H1 (cell line): ENCODE results near the gene NOD2. TPM values are rescaled to one million over a fixed set of nuclear protein-coding genes. Genes with fewer than 3 reads are reported as not detected.

Experiments used
- CTCF ChIA-PET: fragments of 300-600 bp; sonication (Branson Sonifier 250); formaldehyde crosslinking; loops from one replicate; lab custom pipeline; 2021; ENCODE audit not compliant: partially characterized antibody; lab: Charles Lee
- POLR2A ChIA-PET: fragments of 300-600 bp; sonication (Branson Sonifier 250); formaldehyde crosslinking; loops from one replicate; lab custom pipeline; 2021; ENCODE audit warnings: inconsistent platforms; ENCODE audit not compliant: partially characterized antibody; lab: Charles Lee
- DNase-seq, 2 experiments: peaks; one replicate each; pipeline versions ENCODE4 v3.0.0 to v3.0.0-alpha.2; 2010 to 2022; ENCODE audit warnings: low spot score in 2 of 2, low read depth in 1 of 2, mixed read lengths in 1 of 2
- FAIRE-seq: peaks from 2 replicates; lab custom pipeline; 2011; peaks lifted over from hg19 to GRCh38; lab: Jason Lieb, UNC
- H2AFZ ChIP-seq: 2 replicates; pipeline ENCODE4 v1.8.1; 2012; ENCODE audit warnings: low read length, inconsistent platforms
- H2AK5ac ChIP-seq: 2 replicates; pipeline ENCODE4 v1.6.1; 2013; ENCODE audit warnings: low read depth, low read length
- H2BK120ac ChIP-seq: replicated peaks from 2 replicates; pipeline ENCODE3; 2013; ENCODE audit warnings: low read depth, low read length, inconsistent platforms
- H2BK12ac ChIP-seq: 2 replicates; pipeline ENCODE4 v1.6.1; 2013; ENCODE audit warnings: low read depth, low read length
- H2BK15ac ChIP-seq: 2 replicates; pipeline ENCODE4 v1.6.1; 2013; ENCODE audit warnings: low read length
- H2BK20ac ChIP-seq: 2 replicates; pipeline ENCODE4 v1.6.1; 2013; ENCODE audit warnings: low read length
- H2BK5ac ChIP-seq: 2 replicates; pipeline ENCODE4 v1.6.1; 2013; ENCODE audit warnings: low read depth, low read length
- H3K14ac ChIP-seq: 2 replicates; pipeline ENCODE4 v1.6.1; 2013; ENCODE audit warnings: inconsistent platforms; ENCODE audit not compliant: insufficient read length
- H3K18ac ChIP-seq: 2 replicates; pipeline ENCODE4 v1.6.1; 2013; ENCODE audit warnings: low read length; ENCODE audit errors: extremely low read depth
- H3K23ac ChIP-seq: 2 replicates; pipeline ENCODE4 v1.6.1; 2013; ENCODE audit warnings: inconsistent platforms; ENCODE audit not compliant: insufficient read length
- H3K23me2 ChIP-seq: 2 replicates; pipeline ENCODE4 v1.6.1; 2013; ENCODE audit warnings: low read depth, low read length
- H3K27ac ChIP-seq: 2 replicates; pipeline ENCODE4 v1.6.1; 2011; ENCODE audit warnings: low read depth, low read length, inconsistent platforms
- H3K27me3 ChIP-seq, 4 experiments: replicated peaks in 1 of 4; 1 replicate in 1 of 4; 2 replicates in 3 of 4; pipeline versions ENCODE4 v1.6.1 to v1.8.1; 2011 to 2013; ENCODE audit warnings: low read length in 3 of 4, mild to moderate bottlenecking in 3 of 4, inconsistent platforms in 2 of 4, mixed read lengths in 2 of 4, moderate library complexity in 1 of 4; ENCODE audit not compliant: control insufficient read depth in 3 of 4, insufficient read depth in 3 of 4; ENCODE audit errors: extremely low read depth in 1 of 4
- H3K36me3 ChIP-seq, 4 experiments: 2 replicates each; pipeline versions ENCODE4 v1.6.1 to v1.8.1; 2011 to 2013; ENCODE audit warnings: mild to moderate bottlenecking in 4 of 4, low read length in 3 of 4, moderate library complexity in 2 of 4, control low read depth in 1 of 4, inconsistent platforms in 1 of 4; ENCODE audit not compliant: insufficient read depth in 4 of 4, control insufficient read depth in 2 of 4
- H3K4ac ChIP-seq: replicated peaks from 2 replicates; pipeline ENCODE3; 2013; ENCODE audit warnings: low read length, low read depth, mixed read lengths, inconsistent platforms; ENCODE audit not compliant: insufficient read length
- H3K4me1 ChIP-seq, 4 experiments: replicated peaks in 1 of 4; 1 replicate in 1 of 4; 2 replicates in 3 of 4; pipeline versions ENCODE4 v1.6.1 to v1.8.1; 2011 to 2013; ENCODE audit warnings: low read length in 3 of 4, inconsistent platforms in 2 of 4, mixed read lengths in 1 of 4; ENCODE audit not compliant: insufficient read depth in 4 of 4, control insufficient read depth in 3 of 4
- H3K4me2 ChIP-seq, 2 experiments: 2 replicates each; pipeline versions ENCODE4 v1.6.1 to v1.8.1; 2011 to 2013; ENCODE audit warnings: low read depth in 2 of 2, low read length in 2 of 2, control low read depth in 1 of 2, inconsistent platforms in 1 of 2, mild to moderate bottlenecking in 1 of 2; ENCODE audit not compliant: insufficient read depth in 1 of 2
- H3K4me3 ChIP-seq, 4 experiments: fragments of 200-600, 300-600 bp in 1 of 4; sonication (generic), shearing (Covaris generic), sonication (Bioruptor Twin) in 1 of 4; 2 replicates each; pipeline versions ENCODE4 v1.5.1 to v1.8.1; 2011 to 2016; ENCODE audit warnings: low read length in 4 of 4, low read depth in 3 of 4, control low read depth in 2 of 4, inconsistent platforms in 2 of 4, mild to moderate bottlenecking in 2 of 4, mixed read lengths in 1 of 4, moderate library complexity in 1 of 4; ENCODE audit not compliant: insufficient read depth in 2 of 4; ENCODE audit errors: extremely low read depth in 1 of 4
- H3K56ac ChIP-seq: replicated peaks from 2 replicates; pipeline ENCODE3; 2013; ENCODE audit warnings: low read depth, mild to moderate bottlenecking, mixed read lengths, low read length, inconsistent platforms; ENCODE audit not compliant: insufficient read length
- H3K79me1 ChIP-seq: 2 replicates; pipeline ENCODE4 v1.6.1; 2013; ENCODE audit warnings: low read depth, low read length, control low read depth
- H3K79me2 ChIP-seq, 2 experiments: 2 replicates each; pipeline versions ENCODE4 v1.6.1 to v1.8.1; 2012 to 2013; ENCODE audit warnings: low read length in 2 of 2, mild to moderate bottlenecking in 2 of 2, inconsistent platforms in 1 of 2; ENCODE audit not compliant: insufficient read depth in 2 of 2, control insufficient read depth in 1 of 2
- H3K9ac ChIP-seq, 4 experiments: replicated peaks in 1 of 4; 1 replicate in 1 of 4; 2 replicates in 3 of 4; pipeline versions ENCODE4 v1.6.1 to v1.8.1; 2011 to 2013; ENCODE audit warnings: low read depth in 3 of 4, low read length in 3 of 4, control low read depth in 2 of 4, mild to moderate bottlenecking in 2 of 4, moderate library complexity in 2 of 4, inconsistent platforms in 1 of 4; ENCODE audit errors: extremely low read depth in 1 of 4
- H3K9me3 ChIP-seq, 2 experiments: 2 replicates each; pipeline versions ENCODE4 v1.6.1 to v1.8.1; 2012 to 2013; ENCODE audit warnings: mild to moderate bottlenecking in 2 of 2, moderate library complexity in 2 of 2, control low read depth in 1 of 2, inconsistent platforms in 1 of 2, low read depth in 1 of 2, low read length in 1 of 2, mixed read lengths in 1 of 2; ENCODE audit not compliant: insufficient read depth in 2 of 2
- H4K20me1 ChIP-seq, 2 experiments: replicated peaks in 1 of 2; 2 replicates each; pipeline versions ENCODE3 to v1.8.1; 2011 to 2013; ENCODE audit warnings: inconsistent platforms in 2 of 2, low read length in 2 of 2, mild to moderate bottlenecking in 1 of 2; ENCODE audit not compliant: insufficient read depth in 2 of 2, control insufficient read depth in 1 of 2
- H4K5ac ChIP-seq: 2 replicates; pipeline ENCODE4 v1.6.1; 2013; ENCODE audit warnings: low read length, low read depth, mixed read lengths, inconsistent platforms; ENCODE audit not compliant: insufficient read length
- H4K8ac ChIP-seq: 2 replicates; pipeline ENCODE4 v1.8.0; 2013; ENCODE audit warnings: mild to moderate bottlenecking, moderate library complexity, low read length, inconsistent platforms; ENCODE audit not compliant: insufficient read depth; ENCODE audit errors: extremely low read depth
- H4K91ac ChIP-seq: replicated peaks from 2 replicates; pipeline ENCODE3; 2013; ENCODE audit warnings: low read length, mixed read lengths, inconsistent platforms; ENCODE audit not compliant: insufficient read length
- CEBPB ChIP-seq: IDR thresholded peaks from 2 replicates; pipeline ENCODE4 v1.6.1; 2012; ENCODE audit warnings: low read depth, low read length
- EGR1 ChIP-seq: IDR thresholded peaks from 2 replicates; pipeline ENCODE4 v1.6.1; 2011; ENCODE audit warnings: low read depth, low read length, borderline replicate concordance
- GABPA ChIP-seq: IDR thresholded peaks from 2 replicates; pipeline ENCODE4 v1.6.1; 2011; ENCODE audit warnings: mild to moderate bottlenecking, low read length, moderate library complexity, borderline replicate concordance; ENCODE audit not compliant: insufficient read depth
- WGBS, 2 experiments: shearing (Covaris generic) in 1 of 2; methylation state at CpG; one replicate each; pipeline versions ENCODE4 v1.1.6 to v1.1.7; 2013 to 2015; ENCODE audit warnings: low lambda C conversion rate in 2 of 2, mixed read lengths in 2 of 2, inconsistent platforms in 1 of 2, low coverage in 1 of 2, missing lambda C conversion rate in 1 of 2; ENCODE audit not compliant: insufficient replicate concordance in 2 of 2, insufficient coverage in 1 of 2, insufficient read length in 1 of 2; ENCODE audit errors: extremely low coverage in 1 of 2, missing lambda C conversion rate in 1 of 2; 5-methylcytosine and 5-hydroxymethylcytosine counted together
- polyA plus RNA-seq, 7 experiments: library from polyadenylated mRNA; depleted of rRNA in 3 of 7; stranded (reverse) in 5 of 7; unstranded in 2 of 7; fragments of >200 nt in 5 of 7; fragments of 200-250 nt in 2 of 7; gene quantifications; 1 replicate in 5 of 7; 2 replicates in 1 of 7; 4 replicates in 1 of 7; pipeline versions ENCODE4 v1.2.1 to v1.2.3, GENCODE V29; 2011 to 2013; ENCODE audit warnings: missing spikeins in 2 of 7, mixed read lengths in 2 of 7
- total RNA-seq: library from RNA; stranded (reverse); fragmentation: NEBNext Ultra II Directional; extraction: Animal tissue kit (Norgen Biotek cat#: 25700); gene quantifications from 2 replicates; pipeline ENCODE4 v1.2.1, GENCODE V29; 2021

Gene NOD2
- total and polyA plus RNA-seq, 2 of the 8 experiments (the other 6 are each of a cell fraction or from before 2014, with no cell fraction given) = 0.37 to 0.42 TPM

DNA sequence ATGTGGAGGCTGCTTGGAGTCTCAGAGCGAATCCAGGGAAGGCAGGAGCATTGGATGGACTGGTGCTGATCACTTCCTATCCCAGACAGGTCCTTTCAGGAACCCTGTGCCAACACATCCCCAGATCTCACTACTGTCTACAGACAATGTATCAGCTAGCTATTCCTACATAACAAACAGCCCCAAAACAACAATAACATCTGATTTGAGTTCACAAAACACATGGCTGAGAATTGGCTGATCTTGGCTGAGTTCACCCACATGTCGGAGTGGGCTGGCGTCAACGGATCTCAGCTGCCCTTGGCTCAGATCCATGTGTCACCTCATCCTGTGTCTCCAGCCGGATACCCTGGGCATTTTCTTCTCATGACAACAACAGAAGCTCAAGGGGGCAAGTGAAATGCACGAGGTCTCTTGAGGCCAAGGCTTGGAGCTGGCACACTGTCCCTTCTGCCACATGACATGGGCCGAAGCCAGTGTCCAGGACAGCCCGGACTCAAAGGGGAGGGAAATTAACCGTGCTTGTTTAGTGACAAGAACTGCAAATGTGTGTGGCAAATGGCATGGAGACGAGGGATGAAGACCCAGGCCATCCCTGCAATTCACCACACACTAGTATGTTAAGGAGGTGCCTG lies 31.0 kb upstream of the NOD2 start:
- no peak overlapping the region for H4K8ac ChIP-seq
- no peak overlapping the region for H3K4ac ChIP-seq
- 0 out of 7 replicates have a peak, but pooled peaks cover 0 to 3% (median 0%) of the 10 kb centered on the region in 4 experiments for H3K27me3 ChIP-seq
- H3K36me3 ChIP-seq = no peaks in the 10 kb centered on the region
- 92% methylated on average over 10 of the region's 10 CpGs; no CpG with 5 or more reads in 1 of the 2 experiments for WGBS, 2 experiments
- no peak overlapping the region for H2AK5ac ChIP-seq
- no peak overlapping the region for H2BK5ac ChIP-seq
- no peak overlapping the region for H3K23ac ChIP-seq
- H3K9me3 ChIP-seq = 0 out of 4 replicates have a peak, but pooled peaks cover 0 to 5% of the 10 kb centered on the region in 2 experiments
- H2BK20ac ChIP-seq = no peak overlapping the region
- FAIRE-seq (no peak), DNase-seq (no peak)
- H4K5ac ChIP-seq = no peak overlapping the region
- H2AFZ ChIP-seq = no peak overlapping the region
- no peak overlapping the region for H3K9ac ChIP-seq
- H3K23me2 ChIP-seq = no peaks in the 10 kb centered on the region
- H3K79me2 ChIP-seq = no peaks in the 10 kb centered on the region
- H2BK15ac ChIP-seq = no peak overlapping the region
- no peak overlapping the region for H2BK120ac ChIP-seq
- H3K4me2 ChIP-seq = no peak overlapping the region
- CTCF ChIA-PET = interaction anchor here (1.1 to 21.1 kb wide), 9 partner anchors 13 to 288 kb away, joined by 3 to 279 read pairs (median 4); no protein-coding TSS in a partner anchor
- no peaks in the 10 kb centered on the region for H3K79me1 ChIP-seq
- H4K20me1 ChIP-seq = no peaks in the 10 kb centered on the region
- H3K14ac ChIP-seq = no peak overlapping the region
- H3K18ac ChIP-seq = no peak overlapping the region
- H3K56ac ChIP-seq = no peak overlapping the region
- H3K4me1 ChIP-seq = no peaks in the 10 kb centered on the region
- no peak for TF ChIP-seq GABPA
- no peak for TF ChIP-seq CEBPB
- TF ChIP-seq EGR1 = no peak
- H3K4me3 ChIP-seq = no peak overlapping the region
- no peak overlapping the region for H4K91ac ChIP-seq
- POLR2A ChIA-PET = interaction anchor here (0.7 kb wide), 1 partner anchor 194 kb away, joined by 3 read pairs; no protein-coding TSS in a partner anchor
- H3K27ac ChIP-seq = no peak overlapping the region
- no peak overlapping the region for H2BK12ac ChIP-seq
